ENCODE results near the gene RMDN2.
"Not testable (repeated sequence)": the region's sequence is repeated elsewhere in the genome, so short reads cannot be mapped to it uniquely, and the experiment has no call there.

RMDN2 gene

GRCh38 chr2:37932873-37933272 is 7.8 kb downstream of the RMDN2 start:
- not testable (repeated sequence) for DNase-seq (ENCODE audit: low read depth)

DNA sequence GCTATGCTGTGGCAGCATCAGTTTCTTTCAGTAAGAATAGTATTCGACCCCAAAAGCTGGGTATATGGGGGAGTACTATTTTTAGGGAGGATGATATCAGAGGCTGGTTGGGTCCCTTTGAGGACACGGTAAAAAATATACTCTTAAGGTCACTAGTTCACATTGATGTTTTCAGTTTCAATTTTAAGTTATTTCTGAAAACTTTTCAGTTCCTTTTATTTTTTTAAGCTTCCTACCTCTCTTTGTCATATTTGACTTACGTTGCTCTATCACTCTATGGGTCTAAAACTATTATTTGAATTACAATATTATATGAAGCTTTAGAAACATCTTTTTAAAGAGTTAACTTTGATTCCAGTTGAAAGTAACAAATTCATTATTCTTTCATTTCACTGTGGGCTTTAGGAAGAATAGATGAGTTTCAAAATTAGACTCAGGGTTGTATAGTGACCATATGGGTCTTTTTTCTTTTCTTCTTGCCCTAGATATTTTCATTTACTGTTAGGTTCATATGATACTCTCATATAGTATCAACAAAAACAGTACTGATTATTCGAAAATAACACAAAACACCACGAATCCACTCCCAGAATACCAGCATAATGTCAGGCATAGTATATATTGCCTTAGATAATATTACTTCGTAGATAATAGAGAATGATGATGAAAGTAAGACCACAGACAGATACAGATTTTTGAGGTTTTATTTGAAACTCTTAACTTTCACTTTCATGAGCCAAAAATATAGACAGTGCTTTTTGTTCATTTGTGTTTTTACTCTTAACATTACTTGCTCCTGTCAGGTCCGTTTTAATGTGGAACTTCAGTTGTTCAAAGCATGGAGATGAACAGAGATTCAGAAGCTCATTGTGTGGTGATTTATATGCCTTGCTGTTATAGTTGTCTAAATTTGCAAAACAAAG is 9.8 kb downstream of the RMDN2 start:
- no peak for DNase-seq (ENCODE audit: low read depth)

GRCh38 chr2:37937568-37937967 is 12.5 kb downstream of the RMDN2 start:
- DNase-seq (ENCODE audit: low read depth): not testable (repeated sequence)

- DNase-seq (ENCODE audit: low read depth): not testable (repeated sequence)
Observed at GRCh38 chr2:37941267-37941666, 16.2 kb downstream of the RMDN2 start.

- no peak for DNase-seq (ENCODE audit: low read depth)
Observed at GRCh38 chr2:37944268-37944667, 19.2 kb downstream of the RMDN2 start.

DNA sequence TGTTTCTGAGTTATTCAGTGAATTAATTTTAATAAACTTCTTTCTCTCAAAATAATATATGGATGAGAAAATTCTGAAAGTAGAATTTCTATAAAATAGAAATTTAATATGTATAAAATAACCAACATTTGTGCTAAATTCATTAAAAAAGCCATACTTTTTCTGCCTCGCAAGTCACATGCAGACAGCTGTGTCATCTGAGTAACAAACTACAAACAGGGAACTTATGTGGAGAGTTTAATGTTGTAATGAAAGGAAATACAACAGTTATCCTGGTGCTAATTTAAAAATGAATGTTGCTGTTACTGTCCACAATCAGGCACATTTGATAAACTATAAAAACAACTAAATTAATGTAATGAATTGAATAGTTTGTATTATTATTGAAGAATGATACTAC is 22.2 kb downstream of the RMDN2 start:
- DNase-seq (ENCODE audit: low read depth): no peak

DNA sequence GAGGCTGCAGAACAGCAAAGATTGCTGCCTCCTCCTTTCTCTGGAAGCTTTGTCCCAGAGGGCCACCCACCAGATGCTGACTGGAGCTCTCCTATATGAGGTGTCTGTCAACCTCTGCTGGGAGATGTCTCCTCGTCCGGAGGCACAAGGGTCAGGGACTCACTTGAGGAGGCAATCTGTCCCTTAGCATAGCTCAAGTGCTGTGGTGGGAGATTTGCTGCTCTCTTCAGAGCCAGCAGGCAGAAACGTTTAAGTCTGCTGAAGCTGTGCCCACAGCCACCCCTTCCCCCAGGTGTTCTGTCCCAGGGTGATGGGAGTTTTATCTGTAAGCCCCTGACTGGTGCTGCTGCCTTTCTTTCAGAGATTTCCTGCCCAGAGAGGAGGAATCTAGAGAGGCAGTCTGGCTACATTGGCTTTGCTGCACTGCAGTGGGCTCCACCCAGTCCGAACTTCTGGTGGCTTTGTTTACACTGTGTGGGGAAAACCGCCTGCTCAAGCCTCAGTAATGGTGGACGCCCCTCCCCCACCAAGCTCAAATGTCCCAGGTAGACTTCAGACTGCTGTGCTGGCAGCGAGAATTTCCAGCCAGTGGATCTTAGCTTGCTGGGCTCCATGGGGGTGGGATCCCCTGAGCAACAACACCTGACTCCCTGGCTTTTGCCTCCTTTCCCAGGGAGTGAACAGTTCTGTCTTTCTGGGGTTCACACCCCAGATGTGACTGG is 37.1 kb downstream of the RMDN2 start:
- not testable (repeated sequence) for DNase-seq (ENCODE audit: low read depth)

GRCh38 chr2:37962740-37963121 is 37.6 kb downstream of the RMDN2 start:
- not testable (repeated sequence) for DNase-seq (ENCODE audit: low read depth)

DNA sequence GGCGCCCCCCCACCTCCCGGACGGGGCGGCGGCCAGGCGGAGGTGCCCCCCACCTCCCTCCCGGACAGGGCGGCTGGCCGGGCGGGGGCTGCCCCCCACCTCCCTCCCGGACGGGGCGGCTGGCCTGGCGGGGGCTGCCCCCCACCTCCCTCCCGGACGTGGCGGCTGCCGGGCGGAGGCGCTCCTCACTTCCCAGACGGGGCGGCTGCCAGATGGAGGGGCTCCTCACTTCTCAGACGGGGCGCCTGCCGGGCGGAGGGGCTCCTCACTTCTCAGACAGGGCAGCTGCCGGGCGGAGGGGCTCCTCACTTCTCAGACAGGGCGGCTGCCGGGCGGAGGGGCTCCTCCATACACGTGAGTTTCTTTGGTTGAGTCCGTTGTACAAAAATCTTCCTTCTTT is 38.8 kb downstream of the RMDN2 start:
- not testable (repeated sequence) for DNase-seq (ENCODE audit: low read depth)

DNA sequence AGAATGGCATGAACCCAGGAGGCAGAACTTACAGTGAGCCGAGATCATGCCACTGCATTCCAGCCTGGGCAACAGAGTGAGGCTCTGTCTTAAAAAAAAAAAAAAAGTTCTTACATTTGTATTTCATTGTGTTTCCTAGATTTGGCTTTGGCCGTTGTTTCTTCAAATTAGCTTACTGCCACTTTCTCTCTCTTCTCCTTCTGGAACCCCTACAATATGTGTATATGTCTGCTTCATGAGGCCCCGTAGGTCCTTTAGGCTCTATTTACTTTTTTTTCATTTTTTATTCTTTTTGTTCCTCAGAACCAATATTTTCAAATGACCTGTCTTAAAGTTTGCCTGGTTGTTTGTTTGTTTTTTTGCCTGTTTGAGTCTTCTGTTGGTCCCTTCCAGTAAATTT is 41.2 kb downstream of the RMDN2 start:
- no peak for DNase-seq (ENCODE audit: low read depth)

- DNase-seq (ENCODE audit: low read depth): no peak
Observed at GRCh38 chr2:37969731-37970130, 44.6 kb downstream of the RMDN2 start.

GRCh38 chr2:37971971-37972370 is 46.9 kb downstream of the RMDN2 start:
- no peak for DNase-seq (ENCODE audit: low read depth)

DNA sequence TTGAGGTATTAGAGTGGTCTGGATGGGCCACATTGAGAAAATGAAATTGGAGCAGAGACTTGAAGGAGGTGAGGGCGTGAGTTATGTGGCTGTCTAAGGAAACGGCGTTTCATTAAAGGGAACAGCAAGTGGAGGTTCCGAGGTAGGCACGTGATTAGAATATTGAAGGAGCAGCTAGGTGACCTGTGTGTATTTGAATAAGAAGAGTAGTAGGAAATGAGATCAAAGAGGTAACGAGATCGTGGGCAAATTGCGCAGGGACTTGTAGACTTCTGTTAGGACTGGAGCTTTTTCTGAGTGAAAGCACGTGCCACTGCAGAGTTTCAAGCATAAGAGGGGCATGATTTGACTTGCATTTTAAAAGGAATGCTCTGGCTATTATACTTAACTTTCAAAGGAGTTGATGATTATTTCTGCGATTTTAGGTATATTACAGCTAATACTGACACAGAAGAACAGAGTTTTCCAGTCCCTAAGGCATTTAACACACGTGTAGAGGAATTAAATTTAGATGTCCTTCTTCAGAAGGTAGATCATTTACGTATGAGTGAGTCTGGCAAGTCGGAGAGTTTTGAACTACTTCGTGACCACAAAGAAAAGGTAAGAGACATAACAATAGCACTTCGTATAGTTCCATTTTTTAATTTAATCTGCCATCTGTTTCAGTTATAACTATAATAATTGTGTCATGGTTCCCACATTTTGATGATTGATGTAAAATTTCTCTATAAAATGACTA is 48.7 kb downstream of the RMDN2 start:
- DNase-seq (ENCODE audit: low read depth): no peak

DNA sequence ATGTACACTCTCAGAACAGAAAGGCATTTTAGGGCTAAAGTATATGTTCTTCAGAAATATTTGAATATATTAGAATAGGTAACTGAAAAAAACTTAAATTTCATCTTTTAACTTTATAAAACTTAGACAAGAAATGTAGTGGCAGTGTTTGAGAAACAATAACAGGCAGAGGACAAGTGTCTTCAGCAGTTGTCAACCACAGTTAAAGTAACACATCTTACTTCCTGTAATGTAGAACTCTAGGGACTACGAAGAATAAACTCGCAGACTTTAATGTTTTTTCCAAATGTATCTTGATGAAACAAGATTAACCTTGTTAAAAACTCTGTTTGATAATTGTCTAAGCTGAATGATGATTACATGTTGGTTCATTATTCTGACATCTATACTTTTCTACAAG is 50.7 kb downstream of the RMDN2 start:
- DNase-seq (ENCODE audit: low read depth): no peak

GRCh38 chr2:37976411-37976810 is 51.3 kb downstream of the RMDN2 start:
- no peak for DNase-seq (ENCODE audit: low read depth)

DNA sequence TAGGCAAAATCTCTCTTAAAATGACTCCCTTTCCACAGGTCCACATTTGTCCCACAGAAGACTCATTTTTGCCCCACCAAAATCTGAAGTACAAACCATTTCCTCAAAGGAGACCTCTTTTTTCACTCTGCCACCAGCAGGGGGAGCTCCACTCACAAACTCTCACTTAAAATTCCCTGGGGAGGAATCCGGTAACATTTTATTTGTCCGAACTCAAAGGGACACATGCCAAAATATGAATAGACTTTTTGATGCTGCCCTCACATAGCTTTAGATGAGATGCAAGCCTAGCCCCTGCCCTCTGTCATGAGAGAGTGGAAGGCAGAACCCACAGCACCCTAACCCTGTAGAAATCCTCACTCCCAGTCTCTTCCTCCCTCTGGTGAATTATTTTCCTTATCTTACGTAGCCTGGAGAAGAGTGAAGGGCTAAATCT is 57.1 kb downstream of the RMDN2 start:
- peak; percentile 38 for DNase-seq (ENCODE audit: low read depth)

DNA sequence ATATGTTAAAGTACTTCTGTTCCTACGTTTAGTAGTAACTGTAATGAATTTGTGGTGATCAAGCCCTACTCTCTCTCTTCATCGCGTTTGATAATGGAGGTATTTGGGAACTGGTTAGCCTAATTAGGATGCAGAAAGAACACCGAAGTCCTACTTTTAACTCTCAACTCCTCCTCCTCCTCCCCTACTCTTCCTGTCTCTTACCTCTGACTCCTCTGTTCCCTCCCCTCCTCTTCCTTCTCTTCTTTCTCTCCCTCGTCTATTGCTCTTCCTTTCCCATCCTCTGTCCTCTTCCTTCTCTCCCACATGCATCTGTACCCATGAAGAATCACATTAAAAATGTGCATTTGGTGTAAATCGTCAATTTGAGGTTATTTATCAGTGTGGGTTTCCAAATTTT is 57.8 kb downstream of the RMDN2 start:
- DNase-seq (ENCODE audit: low read depth): no peak

GRCh38 chr2:37983719-37984118 is 58.6 kb downstream of the RMDN2 start:
- no peak for DNase-seq (ENCODE audit: low read depth)

- no peak for DNase-seq (ENCODE audit: low read depth)
Observed at GRCh38 chr2:37984176-37984575, 59.1 kb downstream of the RMDN2 start.

GRCh38 chr2:37984589-37984988 is 59.5 kb downstream of the RMDN2 start:
- no peak for DNase-seq (ENCODE audit: low read depth)

DNA sequence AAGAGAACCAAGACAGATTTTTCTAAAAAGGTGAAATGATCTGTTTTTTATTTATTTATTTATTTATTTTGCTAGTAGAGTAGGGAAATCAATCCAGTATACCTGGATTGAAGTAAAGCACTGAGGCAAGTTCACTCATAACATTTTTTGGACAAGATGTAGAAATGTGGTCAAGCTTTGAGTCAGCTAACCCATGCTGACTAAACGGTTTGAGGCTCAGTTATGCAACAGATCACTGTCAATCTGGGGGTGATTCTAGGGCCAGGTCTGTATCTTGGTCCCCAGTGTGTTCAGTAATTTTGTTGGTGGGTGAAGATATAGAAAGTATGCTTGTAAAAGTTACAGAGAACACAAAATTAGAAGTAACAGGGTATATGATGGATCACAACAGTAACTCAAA is 60.2 kb downstream of the RMDN2 start:
- DNase-seq (ENCODE audit: low read depth): no peak

- no peak for DNase-seq (ENCODE audit: low read depth)
Observed at GRCh38 chr2:37987098-37987775, 62.1 kb downstream of the RMDN2 start.

All from stimulated activated CD8-positive, alpha-beta memory T cell treated with anti-CD3 and anti-CD28 coated beads, Interleukin-12 subunit alpha, Interleukin-12 subunit beta, amount 100 ng/mL, for 1 hour (primary cell).